SIG-M5 treated with dmso at 0.1 percent for 504 hours (cell line): ENCODE measurements around the gene ATXN7L2.

Source experiments
- DNase-seq: peaks from one replicate; lab custom pipeline; 2025; ENCODE audit not compliant: unreplicated experiment; lab: John Stamatoyannopoulos, UW

The ATXN7L2 gene

DNA sequence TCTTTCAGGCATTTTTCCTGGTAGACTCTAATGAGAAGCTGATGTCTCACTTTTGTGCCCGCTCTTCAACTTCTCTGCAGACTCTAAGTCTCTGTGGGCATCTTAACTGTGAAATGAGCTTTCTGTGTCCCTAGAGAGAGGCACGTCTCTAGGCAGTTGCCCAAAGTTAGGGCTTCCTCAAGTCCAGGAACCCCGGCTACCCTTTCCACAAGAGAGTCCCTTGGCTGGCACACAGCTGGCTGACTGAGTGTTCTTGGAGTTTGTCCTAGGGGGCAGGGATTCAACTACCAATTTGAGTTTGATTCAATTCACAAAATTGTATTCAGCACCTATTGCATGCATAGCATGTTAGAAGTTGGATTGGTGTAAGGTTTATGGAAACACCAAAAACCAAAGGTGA, 57.4 kb downstream of the ATXN7L2 start:
- DNase-seq: no peak
